Measurements from ENCODE around the gene PDE6C. TPM values are rescaled to one million over a fixed set of nuclear protein-coding genes. Genes with fewer than 3 reads are reported as not detected.

PDE6C gene
- total and polyA plus RNA-seq, 2 donors (not counting 1 experiment from before 2014, with no cell fraction given) = not detected

- Histone ChIP-seq H3K4me1 (ENCODE audit: control insufficient read depth in 2 of 2, insufficient read depth in 2 of 2, low read length in 2 of 2) (no peaks in the 10 kb centered on the region), H3K4me3 (ENCODE audit: control extremely low read depth in 1 of 5, extremely low read depth in 1 of 5, insufficient read depth in 1 of 5, low read depth in 2 of 5, low read length in 4 of 5) (no peak overlapping the region), H3K27me3 (replicated peaks in 1 of 4; ENCODE audit: control extremely low read depth in 1 of 4, control insufficient read depth in 3 of 4, insufficient read depth in 4 of 4, low read length in 3 of 4) (no peaks in the 10 kb centered on the region), H3K36me3 (replicated peaks in 1 of 2; ENCODE audit: control extremely low read depth in 1 of 2, control insufficient read depth in 1 of 2, extremely low read depth in 1 of 2, insufficient read depth in 2 of 2, low read length in 1 of 2) (no peaks in the 10 kb centered on the region), H3K9ac (ENCODE audit: low read length) (no peak overlapping the region), H3K4me2 (replicated peaks; ENCODE audit: low read depth, low read length, poor library complexity, severe bottlenecking) (no peak overlapping the region), H3K9me3 (ENCODE audit: control extremely low read depth in 1 of 3, control insufficient read depth in 2 of 3, insufficient read depth in 1 of 3, low read length in 2 of 3) (peaks cover 0 to 8% (median 6%) of the 10 kb centered on the region in 3 donors), H3K27ac (ENCODE audit: low read length in 2 of 2) (no peak overlapping the region), H4K20me1 (ENCODE audit: control insufficient read depth, insufficient read depth, low read length, poor library complexity, severe bottlenecking) (no peaks in the 10 kb centered on the region), H3K79me2 (ENCODE audit: control insufficient read depth, insufficient read depth, low read length) (no peaks in the 10 kb centered on the region), H2AFZ (ENCODE audit: insufficient read depth, low read depth, low read length, poor library complexity, severe bottlenecking) (no peak overlapping the region)
- ATAC-seq (ENCODE audit: low read depth) (no peak), DNase-seq (no peak)
- H3K9me3 Mint-ChIP-seq (ENCODE audit: insufficient read depth) = peaks cover 6% of the 10 kb centered on the region
- intact Hi-C loops (cut with micrococcal nuclease) = no loop called here
- no peak overlapping the region for H3K4me3 Mint-ChIP-seq
- ChIA-PET POLR2A (no interaction called here), CTCF (no interaction called here)
- peaks cover 25% of the 10 kb centered on the region for H3K27me3 Mint-ChIP-seq
- 89% methylated on average over 3 of the region's 6 CpGs for WGBS (ENCODE audit: insufficient coverage)
- no peak overlapping the region for H3K27ac Mint-ChIP-seq
- no peak for TF ChIP-seq EZH2 (IDR thresholded peaks at IDR 0.05; ENCODE audit: borderline replicate concordance, insufficient read depth, low read depth, low read length, poor library complexity, severe bottlenecking)
- TF ChIP-seq CTCF (IDR thresholded peaks at IDR 0.05) = no peak
- H3K4me1 Mint-ChIP-seq = no peaks in the 10 kb centered on the region
These were observed 31.5 kb upstream of the PDE6C start for GRCh38 chr10:93580828-93581227.

GRCh38 chr10:93584445-93584844 is 27.9 kb upstream of the PDE6C start:
- Histone ChIP-seq H4K20me1 (ENCODE audit: control insufficient read depth, insufficient read depth, low read length, poor library complexity, severe bottlenecking) (no peaks in the 10 kb centered on the region), H3K36me3 (replicated peaks in 1 of 2; ENCODE audit: control extremely low read depth in 1 of 2, control insufficient read depth in 1 of 2, extremely low read depth in 1 of 2, insufficient read depth in 2 of 2, low read length in 1 of 2) (no peaks in the 10 kb centered on the region), H3K27me3 (replicated peaks in 1 of 4; ENCODE audit: control extremely low read depth in 1 of 4, control insufficient read depth in 3 of 4, insufficient read depth in 4 of 4, low read length in 3 of 4) (no peaks in the 10 kb centered on the region), H3K79me2 (ENCODE audit: control insufficient read depth, insufficient read depth, low read length) (no peaks in the 10 kb centered on the region), H3K9ac (ENCODE audit: low read length) (no peak overlapping the region), H3K4me2 (replicated peaks; ENCODE audit: low read depth, low read length, poor library complexity, severe bottlenecking) (no peak overlapping the region), H3K27ac (ENCODE audit: low read length in 2 of 2) (no peak overlapping the region), H2AFZ (ENCODE audit: insufficient read depth, low read depth, low read length, poor library complexity, severe bottlenecking) (no peak overlapping the region), H3K9me3 (ENCODE audit: control extremely low read depth in 1 of 3, control insufficient read depth in 2 of 3, insufficient read depth in 1 of 3, low read length in 2 of 3) (peaks cover 0 to 6% (median 5%) of the 10 kb centered on the region in 3 donors), H3K4me1 (ENCODE audit: control insufficient read depth in 2 of 2, insufficient read depth in 2 of 2, low read length in 2 of 2) (no peaks in the 10 kb centered on the region), H3K4me3 (ENCODE audit: control extremely low read depth in 1 of 5, extremely low read depth in 1 of 5, insufficient read depth in 1 of 5, low read depth in 2 of 5, low read length in 4 of 5) (no peak overlapping the region)
- WGBS (ENCODE audit: insufficient coverage) = no CpG with 5 or more reads among the region's 7 CpGs
- Mint-ChIP-seq H3K4me1 (no peaks in the 10 kb centered on the region), H3K4me3 (no peak overlapping the region), H3K27ac (no peak overlapping the region), H3K27me3 (peaks cover 25% of the 10 kb centered on the region), H3K9me3 (ENCODE audit: insufficient read depth) (peaks cover 6% of the 10 kb centered on the region)
- intact Hi-C loops (cut with micrococcal nuclease) = no loop called here
- CTCF ChIA-PET = no interaction called here
- no peak for ATAC-seq (ENCODE audit: low read depth)
- no peak for TF ChIP-seq EZH2 (IDR thresholded peaks at IDR 0.05; ENCODE audit: borderline replicate concordance, insufficient read depth, low read depth, low read length, poor library complexity, severe bottlenecking)
- TF ChIP-seq CTCF (IDR thresholded peaks at IDR 0.05) = no peak
- POLR2A ChIA-PET = no interaction called here
- DNase-seq = no peak

Data from B cell (primary cell).